ENCODE data around the gene INTS13. TPM values are rescaled to one million over a fixed set of nuclear protein-coding genes. Genes with fewer than 3 reads are reported as not detected.

The INTS13 gene
- polyA plus RNA-seq, 1 of the 3 experiments (the other 2 are of a cell fraction) = 7.2 TPM

DNA sequence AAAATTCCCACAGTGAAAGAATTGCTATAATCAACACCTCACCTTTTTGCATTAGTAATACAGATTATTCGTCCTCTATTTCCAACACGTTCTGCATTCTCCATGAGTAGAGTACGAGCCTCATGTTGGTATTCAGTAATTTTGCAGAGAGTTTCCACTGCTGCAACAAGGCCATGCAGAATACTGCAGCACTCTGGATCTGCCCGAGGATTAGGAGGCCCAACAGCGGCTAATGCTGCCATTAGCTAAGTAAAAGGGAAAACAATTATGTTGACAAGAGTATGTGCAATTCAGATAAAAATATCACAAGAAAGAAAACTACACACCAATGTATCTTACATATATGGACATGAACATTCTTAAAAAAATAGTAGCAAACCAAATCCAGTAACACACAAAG lies 9.1 kb downstream of the INTS13 start (continued):
- TF ChIP-seq CTCF (IDR thresholded peaks at IDR 0.05) (no peak), TEAD4 (IDR thresholded peaks at IDR 0.05; ENCODE audit: borderline replicate concordance, insufficient read depth) (no peak), USF2 (IDR thresholded peaks at IDR 0.05; ENCODE audit: borderline replicate concordance, low read depth, low read length) (no peak), GATA2 (CRISPR knock-in tag; IDR thresholded peaks at IDR 0.05) (no peak)

- Histone ChIP-seq H3K9me3 (no peaks in the 10 kb centered on the region), H2AFZ (ENCODE audit: low read depth) (no peak overlapping the region), H3K27me3 (ENCODE audit: insufficient read depth) (no peaks in the 10 kb centered on the region), H3K9me2 (no peaks in the 10 kb centered on the region), H3K36me3 (replicated peaks in 1 of 2; ENCODE audit: control insufficient read depth in 1 of 2, insufficient read depth in 2 of 2, low read length in 1 of 2) (peaks cover 65 to 77% of the 10 kb centered on the region in 2 experiments), H3K4me3 (ENCODE audit: low read depth in 2 of 2, low read length in 1 of 2) (no peak overlapping the region), H3K9ac (no peak overlapping the region), H3K27ac (ENCODE audit: low read depth in 2 of 2, low read length in 1 of 2) (no peak overlapping the region), H4K20me1 (ENCODE audit: insufficient read depth) (no peaks in the 10 kb centered on the region), H3K4me2 (no peak overlapping the region), H3K79me2 (ENCODE audit: insufficient read depth) (no peaks in the 10 kb centered on the region), H3F3A (replicated peaks; ENCODE audit: insufficient read depth) (peaks cover 3% of the 10 kb centered on the region), H3K4me1 (ENCODE audit: control insufficient read depth in 1 of 2, insufficient read depth in 2 of 2, low read depth in 1 of 2, low read length in 1 of 2) (no peaks in the 10 kb centered on the region; a peak in 1 of 4 replicates)
- 85% methylated on average over 3 of the region's 3 CpGs for WGBS (ENCODE audit: low lambda C conversion rate)
- no peak for DNase-seq
- ChIA-PET POLR2A (no interaction called here), CTCF (no interaction called here)
- TF ChIP-seq, protein P1, sequence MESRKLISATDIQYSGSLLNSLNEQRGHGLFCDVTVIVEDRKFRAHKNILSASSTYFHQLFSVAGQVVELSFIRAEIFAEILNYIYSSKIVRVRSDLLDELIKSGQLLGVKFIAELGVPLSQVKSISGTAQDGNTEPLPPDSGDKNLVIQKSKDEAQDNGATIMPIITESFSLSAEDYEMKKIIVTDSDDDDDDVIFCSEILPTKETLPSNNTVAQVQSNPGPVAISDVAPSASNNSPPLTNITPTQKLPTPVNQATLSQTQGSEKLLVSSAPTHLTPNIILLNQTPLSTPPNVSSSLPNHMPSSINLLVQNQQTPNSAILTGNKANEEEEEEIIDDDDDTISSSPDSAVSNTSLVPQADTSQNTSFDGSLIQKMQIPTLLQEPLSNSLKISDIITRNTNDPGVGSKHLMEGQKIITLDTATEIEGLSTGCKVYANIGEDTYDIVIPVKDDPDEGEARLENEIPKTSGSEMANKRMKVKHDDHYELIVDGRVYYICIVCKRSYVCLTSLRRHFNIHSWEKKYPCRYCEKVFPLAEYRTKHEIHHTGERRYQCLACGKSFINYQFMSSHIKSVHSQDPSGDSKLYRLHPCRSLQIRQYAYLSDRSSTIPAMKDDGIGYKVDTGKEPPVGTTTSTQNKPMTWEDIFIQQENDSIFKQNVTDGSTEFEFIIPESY (IDR thresholded peaks at IDR 0.05; ENCODE audit: borderline replicate concordance, low read depth) = no peak
- TF ChIP-seq FOXM1 (IDR thresholded peaks at IDR 0.05; ENCODE audit: low read depth) (no peak), GATA2 (CRISPR knock-in tag; IDR thresholded peaks at IDR 0.05) (no peak), USF2 (IDR thresholded peaks at IDR 0.05; ENCODE audit: borderline replicate concordance, low read depth, low read length) (no peak), PBX3 (IDR thresholded peaks at IDR 0.05) (no peak), MEF2A (IDR thresholded peaks at IDR 0.05; ENCODE audit: borderline replicate concordance, low read depth) (no peak), FOSL2 (IDR thresholded peaks at IDR 0.05; ENCODE audit: borderline replicate concordance, low read depth) (no peak), NFIC (IDR thresholded peaks at IDR 0.05; ENCODE audit: borderline replicate concordance) (no peak), EP300 (IDR thresholded peaks at IDR 0.05; ENCODE audit: borderline replicate concordance in 1 of 2, low read depth in 1 of 2, low read length in 1 of 2) (no peak), SMC3 (IDR thresholded peaks at IDR 0.05; ENCODE audit: low read depth, low read length) (no peak), ELF1 (IDR thresholded peaks at IDR 0.05) (no peak), USF1 (IDR thresholded peaks at IDR 0.05; ENCODE audit: borderline replicate concordance, low read depth) (no peak), YY1 (IDR thresholded peaks at IDR 0.05; ENCODE audit: low read depth) (no peak)
- TF ChIP-seq, protein P2, sequence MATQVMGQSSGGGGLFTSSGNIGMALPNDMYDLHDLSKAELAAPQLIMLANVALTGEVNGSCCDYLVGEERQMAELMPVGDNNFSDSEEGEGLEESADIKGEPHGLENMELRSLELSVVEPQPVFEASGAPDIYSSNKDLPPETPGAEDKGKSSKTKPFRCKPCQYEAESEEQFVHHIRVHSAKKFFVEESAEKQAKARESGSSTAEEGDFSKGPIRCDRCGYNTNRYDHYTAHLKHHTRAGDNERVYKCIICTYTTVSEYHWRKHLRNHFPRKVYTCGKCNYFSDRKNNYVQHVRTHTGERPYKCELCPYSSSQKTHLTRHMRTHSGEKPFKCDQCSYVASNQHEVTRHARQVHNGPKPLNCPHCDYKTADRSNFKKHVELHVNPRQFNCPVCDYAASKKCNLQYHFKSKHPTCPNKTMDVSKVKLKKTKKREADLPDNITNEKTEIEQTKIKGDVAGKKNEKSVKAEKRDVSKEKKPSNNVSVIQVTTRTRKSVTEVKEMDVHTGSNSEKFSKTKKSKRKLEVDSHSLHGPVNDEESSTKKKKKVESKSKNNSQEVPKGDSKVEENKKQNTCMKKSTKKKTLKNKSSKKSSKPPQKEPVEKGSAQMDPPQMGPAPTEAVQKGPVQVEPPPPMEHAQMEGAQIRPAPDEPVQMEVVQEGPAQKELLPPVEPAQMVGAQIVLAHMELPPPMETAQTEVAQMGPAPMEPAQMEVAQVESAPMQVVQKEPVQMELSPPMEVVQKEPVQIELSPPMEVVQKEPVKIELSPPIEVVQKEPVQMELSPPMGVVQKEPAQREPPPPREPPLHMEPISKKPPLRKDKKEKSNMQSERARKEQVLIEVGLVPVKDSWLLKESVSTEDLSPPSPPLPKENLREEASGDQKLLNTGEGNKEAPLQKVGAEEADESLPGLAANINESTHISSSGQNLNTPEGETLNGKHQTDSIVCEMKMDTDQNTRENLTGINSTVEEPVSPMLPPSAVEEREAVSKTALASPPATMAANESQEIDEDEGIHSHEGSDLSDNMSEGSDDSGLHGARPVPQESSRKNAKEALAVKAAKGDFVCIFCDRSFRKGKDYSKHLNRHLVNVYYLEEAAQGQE (IDR thresholded peaks at IDR 0.05; ENCODE audit: low read depth, low read length) = no peak
Observed at GRCh38 chr12:26921886-26922285, 15.9 kb downstream of the INTS13 start.

Data from SK-N-SH (cell line).